CD4-positive, alpha-beta memory T cell (primary cell): ENCODE results near the gene AGAP1. TPM values are rescaled to one million over a fixed set of nuclear protein-coding genes. Genes with fewer than 3 reads are reported as not detected.

Experiments
- CTCF ChIA-PET: fragments of 350-600 bp; sonication (Branson Sonifier 250); formaldehyde crosslinking; loops from one replicate; lab custom pipeline; 2021; ENCODE audit warnings: inconsistent platforms; ENCODE audit not compliant: partially characterized antibody; lab: Charles Lee
- POLR2A ChIA-PET: fragments of 350-600 bp; sonication (Branson Sonifier 250); formaldehyde crosslinking; loops from one replicate; lab custom pipeline; 2021; ENCODE audit not compliant: partially characterized antibody; lab: Charles Lee
- DNase-seq, 5 donors: peaks; one replicate each; pipeline versions ENCODE4 v3.0.0 to v3.0.0-alpha.2; 2020 to 2022; ENCODE audit warnings: mixed read lengths in 1 of 5
- H3K27ac ChIP-seq: one replicate; pipeline ENCODE4 v1.7.0; 2013; ENCODE audit warnings: low read depth, low read length
- H3K27me3 ChIP-seq: 2 replicates; pipeline ENCODE4 v1.7.0; 2013; ENCODE audit warnings: mild to moderate bottlenecking, low read length, moderate library complexity; ENCODE audit not compliant: insufficient read depth
- H3K36me3 ChIP-seq: 2 replicates; pipeline ENCODE4 v1.7.0; 2013; ENCODE audit warnings: mild to moderate bottlenecking, low read length, moderate library complexity; ENCODE audit not compliant: insufficient read depth
- H3K4me1 ChIP-seq: 2 replicates; pipeline ENCODE4 v1.7.0; 2013; ENCODE audit warnings: mild to moderate bottlenecking, low read length, moderate library complexity; ENCODE audit not compliant: insufficient read depth
- H3K4me3 ChIP-seq, 2 donors: one replicate each; pipeline ENCODE4 v1.7.0; 2013; ENCODE audit warnings: low read length in 2 of 2, mild to moderate bottlenecking in 1 of 2
- H3K9me3 ChIP-seq, 2 donors: one replicate each; pipeline ENCODE4 v1.7.0; 2013; ENCODE audit warnings: low read length in 2 of 2, control low read depth in 1 of 2; ENCODE audit not compliant: control insufficient read depth in 1 of 2
- H3K27ac Mint-ChIP-seq, 7 donors: one replicate each; pipeline ENCODE4 v1.8.0; 2020 to 2021; ENCODE audit warnings: mixed read lengths in 7 of 7, mild to moderate bottlenecking in 6 of 7, inconsistent platforms in 3 of 7, moderate library complexity in 3 of 7
- H3K27me3 Mint-ChIP-seq, 2 donors: one replicate each; pipeline ENCODE4 v1.8.0; 2020 to 2021; ENCODE audit warnings: mixed read lengths in 2 of 2
- H3K36me3 Mint-ChIP-seq, 2 donors: one replicate each; pipeline ENCODE4 v1.8.0; 2020 to 2021; ENCODE audit warnings: mixed read lengths in 2 of 2, inconsistent platforms in 1 of 2, mild to moderate bottlenecking in 1 of 2
- H3K4me1 Mint-ChIP-seq, 4 donors: one replicate each; pipeline ENCODE4 v1.8.0; 2020 to 2021; ENCODE audit warnings: mixed read lengths in 4 of 4, mild to moderate bottlenecking in 1 of 4
- H3K4me3 Mint-ChIP-seq, 8 donors: one replicate each; pipeline ENCODE4 v1.8.0; 2020 to 2021; ENCODE audit warnings: mixed read lengths in 8 of 8, mild to moderate bottlenecking in 7 of 8, moderate library complexity in 6 of 8, inconsistent platforms in 3 of 8
- H3K9me3 Mint-ChIP-seq, 8 donors: one replicate each; pipeline ENCODE4 v1.8.0; 2020 to 2021; ENCODE audit warnings: mixed read lengths in 8 of 8, mild to moderate bottlenecking in 5 of 8, inconsistent platforms in 3 of 8, moderate library complexity in 1 of 8
- intact Hi-C: fragments of 100-400 bp; cut with micrococcal nuclease; formaldehyde crosslinking; loops from one replicate; pipeline ENCODE4 v1.15.1; 2023
- polyA plus RNA-seq, 2 donors: library from polyadenylated mRNA; unstranded; fragments of 300-500 nt; fragmentation: Illumina TruSeq; gene quantifications; one replicate each; pipeline ENCODE4 v1.2.3, GENCODE V29; 2021
- total RNA-seq, 2 experiments: library from RNA; stranded (reverse); gene quantifications; one replicate each; pipeline ENCODE4 v1.2.3, GENCODE V29; 2021

AGAP1 gene
- total and polyA plus RNA-seq, 4 experiments from 2014 or later = 0.24 to 2.9 (median 1.9) TPM

- Mint-ChIP-seq H3K36me3 (no peaks in the 10 kb centered on the region), H3K27ac (no peak overlapping the region), H3K9me3 (no peaks in the 10 kb centered on the region), H3K4me3 (no peak overlapping the region), H3K4me1 (peaks cover 6 to 14% (median 7%) of the 10 kb centered on the region in 4 donors), H3K27me3 (peaks cover 4 to 6% of the 10 kb centered on the region in 2 donors)
- intact Hi-C loops = no loop called here
- no peaks in the 10 kb centered on the region for H3K9me3 ChIP-seq
- peaks cover 16% of the 10 kb centered on the region for H3K4me1 ChIP-seq
- no peak for DNase-seq
- no peak overlapping the region for H3K27ac ChIP-seq
- no peaks in the 10 kb centered on the region for H3K36me3 ChIP-seq
- H3K4me3 ChIP-seq = no peak overlapping the region
- H3K27me3 ChIP-seq = no peaks in the 10 kb centered on the region
- ChIA-PET CTCF (no interaction called here), POLR2A (no interaction called here)
These were observed 462.6 kb downstream of the AGAP1 start for GRCh38 chr2:235956281-235956970.

DNA sequence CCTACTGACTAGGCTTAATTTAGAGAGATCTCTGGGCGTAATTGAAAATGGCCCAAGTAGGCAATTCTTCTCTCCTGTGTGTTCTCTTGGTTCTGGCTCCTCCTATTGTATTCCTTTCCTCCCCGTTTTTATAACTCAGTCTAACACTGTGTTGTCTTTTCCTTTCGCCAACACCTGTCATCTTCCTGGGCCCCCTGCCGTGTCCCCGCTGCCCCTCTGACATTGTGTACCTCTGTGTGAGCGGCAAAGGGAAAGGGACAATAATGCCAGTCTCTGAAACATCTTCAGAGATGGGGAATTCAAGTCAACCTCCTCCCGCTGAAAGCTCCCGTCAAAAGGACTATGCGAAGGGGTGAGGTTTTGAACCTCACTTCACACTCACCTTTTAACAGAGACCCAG is 463.4 kb downstream of the AGAP1 start:
- no peak overlapping the region for H3K4me3 ChIP-seq
- no peak overlapping the region for H3K27ac ChIP-seq
- peaks cover 7% of the 10 kb centered on the region for H3K4me1 ChIP-seq
- intact Hi-C loops = no loop called here
- no peaks in the 10 kb centered on the region for H3K27me3 ChIP-seq
- POLR2A ChIA-PET = no interaction called here
- no peaks in the 10 kb centered on the region for H3K9me3 ChIP-seq
- DNase-seq = no peak
- CTCF ChIA-PET = no interaction called here
- no peak overlapping the region for H3K27ac Mint-ChIP-seq
- no peaks in the 10 kb centered on the region for H3K36me3 Mint-ChIP-seq
- H3K9me3 Mint-ChIP-seq = no peaks in the 10 kb centered on the region
- H3K27me3 Mint-ChIP-seq = peaks cover 4 to 6% of the 10 kb centered on the region in 2 donors
- H3K36me3 ChIP-seq = no peaks in the 10 kb centered on the region
- no peak overlapping the region for H3K4me3 Mint-ChIP-seq
- H3K4me1 Mint-ChIP-seq = peaks cover 0 to 7% (median 0%) of the 10 kb centered on the region in 4 donors

DNA sequence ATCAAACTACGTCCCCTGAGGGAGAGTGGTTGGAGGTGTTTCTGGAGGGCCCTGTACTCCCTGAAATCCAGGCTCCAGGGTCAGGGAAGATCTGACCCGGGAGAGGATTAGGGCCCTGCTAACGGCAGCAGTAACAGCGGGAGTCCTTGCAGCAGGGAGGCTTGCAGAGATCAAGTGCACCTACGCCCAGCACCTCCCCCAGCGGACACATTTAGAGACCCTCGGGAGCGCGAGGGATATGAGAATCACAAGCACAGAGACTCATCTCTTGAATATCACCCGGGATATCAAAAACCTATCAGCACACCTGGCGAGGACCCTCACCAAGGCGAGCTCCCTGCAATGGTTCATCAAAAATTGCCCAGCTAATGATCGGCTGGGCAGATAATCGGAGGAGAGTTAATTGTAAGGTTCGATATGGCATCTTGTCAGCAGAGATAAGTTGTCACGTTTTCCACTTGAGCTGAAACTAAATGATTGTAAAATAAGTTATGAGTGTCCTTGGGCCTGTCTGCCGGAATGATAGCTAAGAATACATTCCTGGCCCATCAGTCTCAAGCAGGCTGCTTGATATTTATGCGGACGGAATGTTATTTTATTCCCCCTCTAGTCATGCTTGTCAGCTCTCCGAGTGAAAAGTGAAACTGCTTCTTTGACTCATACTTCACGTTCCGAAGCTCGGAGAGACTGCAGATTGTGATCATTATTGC is 464.5 kb downstream of the AGAP1 start:
- Mint-ChIP-seq H3K36me3 (no peaks in the 10 kb centered on the region), H3K27ac (no peak overlapping the region), H3K4me3 (no peak overlapping the region), H3K9me3 (no peaks in the 10 kb centered on the region), H3K27me3 (peaks cover 3 to 6% of the 10 kb centered on the region in 2 donors), H3K4me1 (no peaks in the 10 kb centered on the region)
- intact Hi-C loops = no loop called here
- H3K27me3 ChIP-seq = no peaks in the 10 kb centered on the region
- ChIA-PET CTCF (no interaction called here), POLR2A (no interaction called here)
- no peak for DNase-seq
- H3K9me3 ChIP-seq = no peaks in the 10 kb centered on the region
- H3K4me1 ChIP-seq = no peaks in the 10 kb centered on the region
- H3K27ac ChIP-seq = no peak overlapping the region
- H3K36me3 ChIP-seq = no peaks in the 10 kb centered on the region
- no peak overlapping the region for H3K4me3 ChIP-seq

- no peaks in the 10 kb centered on the region for H3K36me3 ChIP-seq
- H3K27ac ChIP-seq = no peak overlapping the region
- ChIA-PET POLR2A (no interaction called here), CTCF (no interaction called here)
- H3K9me3 Mint-ChIP-seq = no peaks in the 10 kb centered on the region
- no peak overlapping the region for H3K27ac Mint-ChIP-seq
- H3K9me3 ChIP-seq = no peaks in the 10 kb centered on the region
- intact Hi-C loops = no loop called here
- peaks cover 3 to 6% of the 10 kb centered on the region in 2 donors for H3K27me3 Mint-ChIP-seq
- H3K4me3 Mint-ChIP-seq = no peak overlapping the region
- H3K27me3 ChIP-seq = no peaks in the 10 kb centered on the region
- DNase-seq = no peak
- no peak overlapping the region for H3K4me3 ChIP-seq
- H3K4me1 ChIP-seq = no peaks in the 10 kb centered on the region
- H3K4me1 Mint-ChIP-seq = no peaks in the 10 kb centered on the region
- no peaks in the 10 kb centered on the region for H3K36me3 Mint-ChIP-seq
These were observed 465.1 kb downstream of the AGAP1 start for GRCh38 chr2:235958931-235959410.

GRCh38 chr2:235960011-235960715 is 466.3 kb downstream of the AGAP1 start:
- Mint-ChIP-seq H3K4me1 (no peaks in the 10 kb centered on the region), H3K4me3 (no peak overlapping the region), H3K36me3 (no peaks in the 10 kb centered on the region), H3K27ac (no peak overlapping the region), H3K27me3 (peaks cover 0 to 4% of the 10 kb centered on the region in 2 donors), H3K9me3 (peaks cover 0 to 2% (median 0%) of the 10 kb centered on the region in 8 donors)
- ChIA-PET POLR2A (no interaction called here), CTCF (no interaction called here)
- H3K27me3 ChIP-seq = no peaks in the 10 kb centered on the region
- no peak for DNase-seq
- H3K36me3 ChIP-seq = no peaks in the 10 kb centered on the region
- H3K4me1 ChIP-seq = no peaks in the 10 kb centered on the region
- intact Hi-C loops = no loop called here
- no peak overlapping the region for H3K4me3 ChIP-seq
- no peak overlapping the region for H3K27ac ChIP-seq
- no peaks in the 10 kb centered on the region for H3K9me3 ChIP-seq

GRCh38 chr2:235960716-235961640 is 467.1 kb downstream of the AGAP1 start:
- ChIA-PET POLR2A (no interaction called here), CTCF (no interaction called here)
- DNase-seq = no peak
- Mint-ChIP-seq H3K27me3 (peaks cover 2 to 4% of the 10 kb centered on the region in 2 donors), H3K9me3 (peaks cover 0 to 2% (median 0%) of the 10 kb centered on the region in 8 donors), H3K36me3 (no peaks in the 10 kb centered on the region), H3K4me1 (no peaks in the 10 kb centered on the region), H3K27ac (no peak overlapping the region), H3K4me3 (no peak overlapping the region)
- Histone ChIP-seq H3K36me3 (no peaks in the 10 kb centered on the region), H3K27me3 (no peaks in the 10 kb centered on the region), H3K4me3 (no peak overlapping the region), H3K4me1 (no peaks in the 10 kb centered on the region), H3K27ac (no peak overlapping the region), H3K9me3 (no peaks in the 10 kb centered on the region)
- intact Hi-C loops = no loop called here
